Stimulated activated naive CD8-positive, alpha-beta T cell treated with anti-CD3 and anti-CD28 coated beads, Interleukin-15, Interleukin-2, amounts not matched to agents 100 U/mL and 50 U/mL, for 24 hours (primary cell): ENCODE results near the gene SBK2.

Experiments
- ATAC-seq: fragments of 150-1000 bp; cut with Tn5 transposase; one replicate; pipeline ENCODE4 v1.10.0; 2021
- DNase-seq: peaks from one replicate; pipeline ENCODE4 v3.0.0; 2021

Gene SBK2

DNA sequence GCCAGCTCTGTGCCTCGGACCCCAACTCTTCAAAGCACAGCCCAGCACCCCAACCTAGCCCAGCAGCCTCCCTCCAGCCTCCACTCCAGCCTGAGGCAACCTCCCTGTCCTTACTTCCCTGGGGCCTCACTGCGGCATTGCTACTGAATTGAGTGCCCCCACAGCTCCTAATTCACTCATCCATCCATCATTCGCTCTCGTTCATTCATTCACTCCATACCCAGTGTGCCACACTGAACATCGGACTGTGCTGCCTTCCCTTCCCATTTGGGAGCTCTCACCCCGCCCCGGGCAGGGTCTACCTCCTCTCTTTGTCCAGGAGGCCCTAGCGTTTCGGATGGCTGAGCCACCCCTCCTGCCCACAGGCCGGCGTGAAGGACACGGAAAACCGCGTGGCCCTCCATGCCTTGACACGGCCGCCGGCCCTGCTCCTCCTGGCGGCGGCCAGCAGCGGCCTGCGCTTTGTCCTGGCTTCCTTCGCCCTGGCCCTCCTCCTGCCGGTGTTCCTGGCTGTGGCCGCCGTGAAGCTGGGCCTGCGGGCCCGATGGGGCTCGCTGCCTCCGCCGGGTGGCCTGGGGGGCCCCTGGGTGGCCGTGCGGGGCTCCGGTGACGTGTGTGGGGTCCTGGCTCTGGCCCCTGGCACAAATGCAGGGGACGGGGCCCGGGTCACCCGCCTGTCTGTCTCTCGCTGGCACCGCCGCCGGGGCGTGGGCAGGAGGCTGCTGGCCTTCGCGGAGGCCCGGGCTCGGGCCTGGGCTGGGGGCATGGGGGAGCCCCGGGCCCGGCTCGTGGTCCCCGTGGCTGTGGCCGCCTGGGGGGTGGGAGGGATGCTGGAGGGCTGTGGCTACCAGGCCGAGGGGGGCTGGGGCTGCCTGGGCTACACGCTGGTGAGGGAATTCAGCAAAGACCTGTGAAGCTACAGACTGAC lies 50.6 kb downstream of the SBK2 start:
- no peak for DNase-seq

DNA sequence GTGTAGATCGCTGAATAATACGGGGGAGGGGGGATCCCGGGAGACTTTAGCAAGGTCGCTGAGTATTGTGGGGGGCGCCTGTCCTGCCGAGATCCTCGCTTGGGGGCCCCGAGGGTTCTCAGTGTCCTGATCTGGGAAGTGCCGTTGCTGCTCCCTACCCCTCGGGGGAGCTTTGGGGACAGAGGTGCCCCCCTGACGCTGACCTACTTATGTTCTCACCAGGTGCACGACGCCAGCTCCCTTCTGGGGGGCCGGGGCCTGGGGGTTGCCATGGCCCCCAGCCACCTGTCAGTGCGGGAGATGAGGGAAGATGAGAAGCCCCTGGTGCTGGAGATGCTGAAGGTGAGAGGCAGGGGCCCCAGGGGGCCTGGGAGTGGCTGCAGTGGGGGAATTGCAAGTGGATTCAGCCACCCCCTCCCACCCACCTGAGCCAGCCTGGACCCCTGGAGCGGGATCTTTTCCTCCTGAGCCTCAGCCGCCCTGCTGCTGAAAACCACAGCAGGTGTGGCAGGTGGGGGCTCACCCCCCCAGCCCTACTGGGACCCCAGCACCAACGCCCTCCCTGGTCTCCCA lies 51.4 kb downstream of the SBK2 start:
- DNase-seq (no peak), ATAC-seq (no peak)

More for the DNA sequence above, 50.6 kb downstream of the SBK2 start:
- no peak for ATAC-seq

DNA sequence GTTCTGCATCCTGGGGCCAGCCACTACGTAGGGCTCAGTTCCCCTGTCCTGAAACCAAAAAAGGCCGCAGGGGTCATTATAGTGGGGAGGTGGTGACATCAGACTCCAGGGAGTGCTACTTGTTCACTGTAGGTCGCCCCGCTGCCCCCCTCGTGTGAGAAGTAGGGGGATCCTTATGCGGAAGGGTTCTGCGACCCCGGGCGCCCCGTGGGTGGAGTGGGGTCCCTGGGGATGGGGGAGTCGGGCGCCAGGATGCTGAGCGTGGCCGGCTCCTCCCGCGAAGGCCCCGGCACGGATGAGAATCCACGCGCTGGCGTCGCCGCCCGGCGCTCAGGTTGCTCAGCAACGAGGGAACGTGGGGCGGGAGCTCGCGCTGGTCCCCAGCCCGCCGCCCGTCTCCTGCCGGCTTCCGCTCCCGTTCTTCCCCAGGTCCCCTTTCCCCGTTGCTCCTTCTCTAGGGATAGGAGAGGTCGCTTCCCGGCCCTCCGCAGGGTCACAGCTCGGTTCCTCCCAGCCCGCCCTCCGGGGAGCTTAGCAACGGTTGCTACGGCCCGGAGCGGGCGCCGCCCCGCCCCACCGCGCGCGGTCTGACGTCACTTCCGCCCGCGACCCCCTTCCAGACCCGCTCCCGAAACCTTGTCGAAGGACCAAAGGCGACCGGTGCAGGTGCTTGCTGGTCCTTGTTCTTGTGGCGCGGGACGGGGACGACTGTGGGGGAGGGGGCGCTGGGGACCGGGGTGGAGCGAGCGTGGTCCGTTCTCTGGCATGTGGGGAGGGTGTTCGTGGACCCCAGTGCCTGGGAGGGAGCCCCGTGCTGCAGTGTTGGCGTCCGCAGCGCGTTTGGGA lies 52.1 kb downstream of the SBK2 start, which contains the start of gene NAT14:
NAT14 (plus strand) TSS at position 596 of the 846 bp plus-strand sequence. CDS start 521 bp downstream, outside the sequence.
- ATAC-seq = peak; percentile 74
- DNase-seq = peak; percentile 80

DNA sequence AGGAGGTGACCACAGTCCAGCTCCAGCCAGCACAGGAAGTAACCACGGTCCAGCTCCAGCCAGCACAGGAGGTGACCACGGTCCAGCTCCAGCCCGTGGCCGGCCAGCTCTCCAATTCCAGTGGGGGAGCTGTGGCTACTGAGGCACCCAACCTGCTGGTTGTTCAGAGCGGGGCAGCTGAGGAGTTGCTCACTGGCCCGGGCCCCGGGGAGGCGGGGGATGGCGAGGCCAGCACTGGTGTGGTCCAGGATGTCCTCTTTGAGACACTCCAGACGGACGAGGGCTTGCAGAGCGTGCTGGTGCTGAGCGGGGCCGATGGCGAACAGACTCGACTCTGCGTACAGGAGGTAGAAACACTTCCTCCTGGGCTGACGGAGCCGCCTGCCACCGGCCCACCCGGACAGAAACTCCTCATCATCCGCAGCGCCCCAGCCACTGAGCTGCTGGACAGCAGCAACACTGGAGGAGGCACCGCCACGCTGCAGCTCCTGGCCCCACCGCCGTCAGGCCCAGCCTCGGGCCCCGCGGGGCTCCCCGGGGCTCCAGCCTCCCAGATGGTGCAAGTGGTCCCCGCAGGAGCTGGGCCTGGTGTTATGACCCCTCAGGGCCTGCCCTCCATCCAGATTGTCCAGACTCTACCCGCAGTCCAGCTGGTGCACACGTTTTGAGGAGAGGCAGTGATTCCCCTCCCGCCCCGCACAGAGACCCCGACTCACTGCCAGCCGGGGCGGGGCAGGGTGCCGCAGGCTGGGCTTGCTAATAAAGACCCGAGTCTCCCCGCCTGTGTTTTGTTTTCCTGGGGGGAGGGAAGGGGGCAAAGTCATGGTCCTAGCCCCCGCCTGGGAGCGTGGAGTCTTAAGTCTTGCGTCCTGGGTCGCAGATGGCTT lies 53.0 kb downstream of the SBK2 start:
- ATAC-seq (no peak), DNase-seq (no peak)

DNA sequence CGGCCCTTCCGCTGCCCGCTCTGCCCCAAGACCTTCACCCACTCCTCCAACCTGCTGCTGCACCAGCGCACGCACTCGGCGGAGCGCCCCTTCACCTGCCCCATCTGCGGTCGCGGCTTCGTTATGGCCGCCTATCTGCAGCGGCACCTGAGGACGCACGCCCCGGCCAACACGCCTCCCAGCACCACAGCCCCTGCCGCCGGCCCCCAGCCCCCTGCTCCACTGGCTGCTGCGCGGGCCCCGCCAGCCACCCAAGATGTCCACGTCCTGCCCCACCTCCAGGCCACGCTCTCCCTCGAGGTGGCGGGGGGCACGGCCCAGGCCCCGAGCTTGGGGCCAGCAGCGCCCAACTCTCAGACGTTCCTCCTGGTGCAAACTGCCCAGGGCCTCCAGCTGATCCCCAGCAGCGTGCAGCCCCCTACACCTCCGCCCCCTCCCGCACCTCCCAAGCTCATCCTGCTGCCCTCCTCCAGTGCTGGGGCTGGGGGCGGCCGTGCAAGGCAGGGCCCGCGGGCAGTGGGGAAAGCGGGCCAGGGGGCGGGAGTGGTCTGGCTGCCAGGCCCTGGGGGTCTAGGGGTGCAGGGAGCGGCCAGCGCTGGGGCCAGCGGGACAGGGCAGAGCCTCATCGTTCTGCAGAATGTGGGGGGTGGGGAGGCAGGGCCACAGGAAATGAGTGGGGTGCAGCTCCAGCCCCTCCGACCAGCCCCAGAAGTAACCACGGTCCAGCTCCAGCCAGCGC lies 53.8 kb downstream of the SBK2 start:
- no peak for ATAC-seq
- no peak for DNase-seq

DNA sequence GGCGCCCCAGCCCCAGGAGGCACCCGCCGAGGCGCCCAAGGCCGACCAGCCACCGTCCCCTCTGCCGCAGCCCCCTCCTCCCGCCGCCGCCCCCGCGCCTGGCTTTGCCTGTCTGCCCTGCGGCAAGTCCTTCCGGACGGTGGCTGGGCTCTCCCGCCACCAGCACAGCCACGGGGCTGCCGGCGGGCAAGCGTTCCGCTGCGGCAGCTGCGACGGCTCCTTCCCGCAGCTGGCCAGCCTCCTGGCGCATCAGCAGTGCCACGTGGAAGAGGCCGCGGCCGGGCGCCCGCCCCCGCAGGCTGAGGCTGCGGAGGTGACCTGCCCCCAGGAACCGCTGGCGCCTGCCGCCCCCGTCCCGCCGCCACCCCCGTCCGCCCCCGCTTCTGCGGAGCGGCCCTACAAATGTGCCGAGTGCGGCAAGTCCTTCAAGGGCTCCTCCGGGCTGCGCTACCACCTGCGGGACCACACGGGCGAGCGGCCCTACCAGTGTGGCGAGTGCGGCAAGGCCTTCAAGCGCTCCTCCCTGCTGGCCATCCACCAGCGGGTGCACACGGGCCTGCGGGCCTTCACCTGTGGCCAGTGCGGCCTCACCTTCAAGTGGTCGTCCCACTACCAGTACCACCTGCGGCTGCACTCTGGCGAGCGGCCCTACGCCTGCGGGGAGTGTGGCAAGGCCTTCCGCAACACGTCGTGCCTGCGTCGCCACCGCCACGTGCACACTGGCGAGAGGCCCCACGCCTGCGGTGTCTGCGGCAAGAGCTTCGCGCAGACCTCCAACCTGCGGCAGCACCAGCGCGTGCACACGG lies 54.6 kb downstream of the SBK2 start:
- DNase-seq (no peak), ATAC-seq (no peak)

DNA sequence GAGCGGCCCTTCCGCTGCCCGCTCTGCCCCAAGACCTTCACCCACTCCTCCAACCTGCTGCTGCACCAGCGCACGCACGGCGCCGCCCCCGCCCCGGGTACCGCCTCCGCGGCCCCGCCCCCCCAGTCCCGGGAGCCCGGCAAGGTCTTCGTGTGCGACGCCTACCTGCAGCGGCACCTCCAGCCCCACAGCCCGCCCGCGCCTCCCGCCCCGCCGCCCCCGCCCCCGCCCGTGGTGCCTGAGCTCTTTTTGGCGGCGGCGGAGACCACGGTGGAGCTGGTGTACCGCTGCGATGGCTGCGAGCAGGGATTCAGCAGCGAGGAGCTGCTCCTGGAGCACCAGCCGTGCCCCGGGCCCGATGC lies 55.2 kb downstream of the SBK2 start:
- DNase-seq (no peak), ATAC-seq (no peak)

DNA sequence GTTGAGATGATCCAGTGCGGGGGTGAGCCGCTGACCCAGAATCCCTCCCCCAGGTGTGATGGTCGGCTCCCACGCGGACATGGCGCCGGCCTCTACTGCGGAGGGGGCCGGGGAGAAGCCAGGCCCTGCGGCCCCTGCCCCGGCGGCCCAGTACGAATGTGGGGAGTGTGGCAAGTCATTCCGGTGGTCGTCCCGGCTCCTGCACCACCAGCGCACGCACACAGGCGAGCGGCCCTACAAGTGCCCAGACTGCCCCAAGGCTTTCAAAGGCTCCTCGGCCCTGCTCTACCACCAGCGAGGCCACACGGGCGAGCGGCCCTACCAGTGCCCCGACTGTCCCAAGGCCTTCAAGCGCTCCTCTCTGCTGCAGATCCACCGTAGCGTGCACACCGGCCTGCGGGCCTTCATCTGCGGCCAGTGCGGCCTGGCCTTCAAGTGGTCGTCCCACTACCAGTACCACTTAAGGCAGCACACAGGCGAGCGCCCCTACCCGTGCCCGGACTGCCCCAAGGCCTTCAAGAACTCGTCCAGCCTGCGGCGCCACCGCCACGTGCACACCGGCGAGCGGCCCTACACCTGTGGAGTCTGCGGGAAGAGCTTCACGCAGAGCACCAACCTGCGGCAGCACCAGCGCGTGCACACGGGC lies 55.7 kb downstream of the SBK2 start:
- DNase-seq = no peak
- no peak for ATAC-seq

DNA sequence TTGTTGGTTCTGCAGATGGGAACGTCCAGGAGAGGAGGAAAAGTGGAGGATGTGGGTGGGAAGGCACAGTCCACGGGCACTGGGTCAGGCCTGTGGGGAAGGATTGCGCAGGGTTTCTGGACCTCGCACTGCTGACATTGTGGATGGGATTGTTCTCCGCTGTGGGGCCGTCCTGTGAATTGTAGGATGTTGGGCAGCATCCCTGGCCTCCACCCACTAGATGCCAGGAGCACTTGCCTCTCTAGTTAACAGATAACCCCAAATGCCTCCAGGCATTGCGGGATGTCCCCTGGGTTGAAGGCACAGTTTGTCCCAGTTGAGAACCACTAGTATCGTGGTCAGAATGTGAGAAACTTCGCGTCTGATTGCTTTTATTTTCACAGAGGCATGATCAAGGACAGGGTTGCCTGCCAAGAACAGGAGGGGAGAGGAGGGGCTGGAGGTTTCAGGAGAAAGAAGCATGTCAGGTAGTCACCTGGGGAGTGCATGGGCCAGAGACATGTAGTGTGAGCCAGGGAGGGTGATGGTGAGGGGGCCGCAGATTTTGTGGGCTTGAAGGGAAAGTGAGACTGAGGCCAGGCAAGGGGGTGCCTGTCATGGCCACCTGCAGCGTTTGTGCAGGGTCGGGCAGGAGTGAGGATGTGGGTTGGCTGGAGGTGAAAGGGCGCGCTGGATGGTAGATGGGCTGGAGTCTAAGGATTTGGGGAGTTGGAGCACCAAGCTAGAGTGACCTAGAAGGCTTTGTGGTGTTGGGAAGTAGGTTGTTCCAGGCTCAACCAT lies 57.3 kb downstream of the SBK2 start:
- no peak for ATAC-seq
- DNase-seq = no peak

DNA sequence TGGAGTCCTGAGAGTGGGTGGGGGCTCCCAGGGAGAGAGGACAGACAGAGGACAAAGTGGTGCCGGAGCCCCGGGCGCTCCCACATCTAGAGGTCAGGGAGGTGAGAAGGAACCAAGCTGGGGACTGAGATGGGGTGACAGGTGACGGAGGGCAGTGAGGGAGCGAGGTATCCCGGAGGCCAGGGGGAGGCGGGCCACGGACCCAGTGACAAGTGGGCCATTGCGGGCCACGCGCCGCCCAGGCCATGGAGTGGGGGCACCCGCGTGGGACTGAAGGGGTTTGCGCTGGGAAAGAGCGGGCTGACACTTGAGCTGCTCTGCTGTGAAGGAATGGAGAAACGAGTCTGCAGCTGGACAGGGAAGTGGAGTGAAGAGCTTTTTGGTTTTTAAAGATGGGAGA lies 57.9 kb downstream of the SBK2 start:
- no peak for ATAC-seq
- DNase-seq = no peak
